COLO668 (cell line): ENCODE measurements around the gene IER5L.
A peak's percentile ranks its signal among the peaks of the same experiment; 100 is the strongest.

Source experiments
- DNase-seq: peaks from one replicate; lab custom pipeline; 2025; ENCODE audit not compliant: unreplicated experiment; lab: John Stamatoyannopoulos, UW

IER5L gene

GRCh38 chr9:129182122-129182521, 4.1 kb upstream of the IER5L start:
- no peak for DNase-seq

DNA sequence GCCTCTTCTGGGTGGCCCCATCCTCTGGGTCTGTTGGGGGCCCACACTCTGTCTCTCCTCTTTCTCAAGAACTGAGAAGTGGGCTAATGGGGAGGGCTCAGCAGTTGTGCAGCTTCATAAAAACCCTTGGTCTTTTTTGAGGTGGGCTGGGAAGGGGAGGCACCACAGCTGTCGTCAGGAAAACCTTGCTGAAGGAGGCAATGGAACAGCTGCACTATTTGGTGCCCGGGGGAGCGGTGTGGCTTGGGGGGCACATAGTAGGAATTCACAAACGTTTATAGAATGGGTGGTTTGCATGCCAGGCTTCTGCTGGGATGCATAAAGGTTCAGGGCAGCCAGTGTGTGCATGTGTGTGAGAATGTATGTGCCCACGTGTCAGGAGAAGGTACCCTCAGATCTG, 3.2 kb upstream of the IER5L start:
- DNase-seq: no peak

GRCh38 chr9:129178568-129179382, 714 bp upstream of the IER5L start:
- DNase-seq: peak; percentile 94

DNA sequence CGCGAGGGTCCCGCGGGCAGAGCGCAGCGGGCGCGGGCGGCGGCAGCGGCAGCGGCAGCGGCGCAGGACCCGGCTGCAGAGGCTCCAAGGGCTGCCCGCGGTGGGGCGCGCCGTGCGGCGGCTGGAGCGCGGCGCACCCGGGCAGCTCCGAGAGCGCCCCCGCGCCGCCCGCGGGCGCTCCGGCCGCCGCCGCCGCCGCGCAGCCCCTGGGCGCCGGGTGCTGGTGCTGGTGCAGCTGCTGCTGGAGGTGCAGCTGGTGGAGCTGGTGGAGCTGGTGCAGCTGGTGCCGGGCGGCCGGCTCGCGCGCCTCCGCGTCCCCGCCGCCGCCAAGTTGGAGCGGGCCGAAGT, 644 bp downstream of the IER5L start:
- DNase-seq: peak; percentile 87

- DNase-seq: peak; percentile 48
Measured at GRCh38 chr9:129176701-129177442, 1.2 kb downstream of the IER5L start.

- DNase-seq: peak; percentile 82
Measured at GRCh38 chr9:129175825-129176633, 2.0 kb downstream of the IER5L start.

DNA sequence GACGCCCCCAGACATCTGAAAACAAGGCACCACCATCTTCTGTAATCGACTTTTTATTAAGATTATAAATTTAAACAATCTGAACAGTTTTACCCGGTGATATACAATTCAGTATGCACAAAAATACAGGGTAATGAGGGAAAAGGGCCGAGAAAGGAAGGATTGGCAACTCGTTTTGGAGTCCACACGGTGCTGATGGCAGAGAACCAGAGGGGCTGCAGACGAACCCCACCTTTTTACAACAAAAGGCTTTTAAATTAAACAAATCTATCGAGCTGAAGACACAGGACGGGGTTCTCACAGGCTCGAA, 2.6 kb downstream of the IER5L start:
- no peak for DNase-seq

DNA sequence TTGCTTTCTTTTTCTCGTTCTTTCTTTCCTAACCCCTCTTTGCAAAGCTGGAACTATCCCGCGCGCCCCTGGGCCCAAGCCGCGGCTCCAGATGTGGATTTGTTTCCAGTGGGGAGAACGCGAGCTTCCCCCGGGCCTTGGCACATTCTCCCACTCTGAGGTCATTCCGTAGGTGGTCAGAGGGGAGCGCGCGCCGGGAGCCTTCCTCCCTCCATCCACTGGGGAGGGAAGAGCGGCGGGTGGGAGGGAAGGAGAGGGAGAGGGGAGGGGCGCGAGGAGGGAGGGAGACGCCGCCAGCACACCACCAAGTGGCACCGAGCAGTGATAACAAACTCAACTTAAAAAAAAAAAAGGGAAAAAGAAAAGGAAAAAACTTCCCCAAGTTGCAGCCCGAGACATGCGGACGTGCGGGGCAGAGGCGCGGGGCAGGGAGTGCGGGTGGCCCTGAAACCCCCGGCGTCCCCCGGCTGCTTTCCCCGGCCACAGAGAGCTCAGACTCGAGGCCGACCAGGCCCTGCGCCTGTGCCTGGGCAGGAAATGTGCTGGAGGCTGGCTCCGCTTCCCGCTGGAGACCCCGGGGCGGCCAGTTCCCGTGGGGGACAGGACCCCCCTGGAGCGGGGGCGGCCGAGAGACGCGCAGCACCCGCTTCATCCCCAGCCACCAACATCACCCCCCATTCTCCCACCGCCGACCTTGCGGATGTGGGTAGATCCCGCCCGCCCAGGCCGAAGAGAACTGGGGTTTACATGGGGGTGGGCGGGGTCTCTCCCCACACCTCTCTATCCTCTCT, 3.1 kb downstream of the IER5L start:
- peak; percentile 50 for DNase-seq

- DNase-seq: peak; percentile 80
Measured at GRCh38 chr9:129174102-129174723, 3.8 kb downstream of the IER5L start.

GRCh38 chr9:129173296-129174101, 4.6 kb downstream of the IER5L start:
- no peak for DNase-seq

GRCh38 chr9:129172816-129173215, 5.2 kb downstream of the IER5L start:
- DNase-seq: no peak

DNA sequence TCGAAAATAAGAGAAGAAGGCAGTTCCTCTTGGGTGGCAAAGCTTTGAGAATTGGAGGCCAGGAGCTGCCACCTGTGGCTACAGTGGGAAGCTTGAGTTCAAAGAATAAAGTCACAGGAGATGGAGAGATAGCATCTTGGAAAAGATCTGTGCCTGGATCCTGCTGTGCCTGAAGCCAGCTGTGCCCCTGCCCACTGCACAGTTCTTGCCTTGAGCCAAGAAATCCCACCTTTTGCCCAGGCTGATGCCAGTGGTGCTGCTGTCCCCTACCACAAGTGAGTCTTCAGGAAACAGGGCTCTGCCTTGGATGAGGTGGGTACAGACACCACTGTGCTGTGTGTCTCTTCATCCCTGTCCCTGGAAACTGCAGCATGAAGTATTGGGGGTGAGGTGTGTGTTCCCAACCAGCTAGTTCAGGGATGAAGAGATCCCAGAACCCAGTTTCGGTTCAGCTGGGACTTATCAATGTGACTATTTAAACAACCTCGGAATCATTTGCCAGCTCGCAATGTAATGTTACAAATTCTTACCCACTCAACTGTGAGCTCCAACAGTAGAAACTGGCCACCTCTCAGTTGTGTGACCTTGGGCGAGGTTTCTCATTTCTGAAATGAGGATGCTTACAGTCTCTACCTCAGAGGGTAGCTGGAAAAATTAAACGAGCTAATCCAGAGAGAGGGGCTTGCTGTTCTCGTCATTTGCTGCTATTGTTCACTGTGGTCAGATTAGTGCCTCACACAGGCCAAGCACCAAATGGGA, 5.9 kb downstream of the IER5L start:
- DNase-seq: no peak

DNA sequence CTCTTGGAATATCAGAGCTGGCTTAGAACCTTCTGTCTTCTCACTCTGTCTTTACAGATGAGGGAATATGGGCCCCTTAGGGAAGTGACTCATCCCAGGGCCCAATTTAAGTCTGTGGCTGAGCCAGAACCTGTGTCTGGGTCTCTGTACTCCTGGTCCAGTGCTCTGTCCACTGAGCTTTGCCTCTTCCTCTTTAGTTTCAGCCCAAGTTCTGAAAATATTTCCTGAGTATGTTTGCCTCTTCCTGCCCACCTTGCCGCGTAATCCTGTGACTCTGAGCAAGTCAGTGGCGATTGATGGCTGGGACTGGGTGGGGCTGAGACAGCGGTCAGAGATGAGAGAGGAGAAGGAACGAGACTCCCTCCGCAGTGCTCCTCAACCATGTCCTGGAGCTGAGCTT, 7.8 kb downstream of the IER5L start:
- no peak for DNase-seq

DNA sequence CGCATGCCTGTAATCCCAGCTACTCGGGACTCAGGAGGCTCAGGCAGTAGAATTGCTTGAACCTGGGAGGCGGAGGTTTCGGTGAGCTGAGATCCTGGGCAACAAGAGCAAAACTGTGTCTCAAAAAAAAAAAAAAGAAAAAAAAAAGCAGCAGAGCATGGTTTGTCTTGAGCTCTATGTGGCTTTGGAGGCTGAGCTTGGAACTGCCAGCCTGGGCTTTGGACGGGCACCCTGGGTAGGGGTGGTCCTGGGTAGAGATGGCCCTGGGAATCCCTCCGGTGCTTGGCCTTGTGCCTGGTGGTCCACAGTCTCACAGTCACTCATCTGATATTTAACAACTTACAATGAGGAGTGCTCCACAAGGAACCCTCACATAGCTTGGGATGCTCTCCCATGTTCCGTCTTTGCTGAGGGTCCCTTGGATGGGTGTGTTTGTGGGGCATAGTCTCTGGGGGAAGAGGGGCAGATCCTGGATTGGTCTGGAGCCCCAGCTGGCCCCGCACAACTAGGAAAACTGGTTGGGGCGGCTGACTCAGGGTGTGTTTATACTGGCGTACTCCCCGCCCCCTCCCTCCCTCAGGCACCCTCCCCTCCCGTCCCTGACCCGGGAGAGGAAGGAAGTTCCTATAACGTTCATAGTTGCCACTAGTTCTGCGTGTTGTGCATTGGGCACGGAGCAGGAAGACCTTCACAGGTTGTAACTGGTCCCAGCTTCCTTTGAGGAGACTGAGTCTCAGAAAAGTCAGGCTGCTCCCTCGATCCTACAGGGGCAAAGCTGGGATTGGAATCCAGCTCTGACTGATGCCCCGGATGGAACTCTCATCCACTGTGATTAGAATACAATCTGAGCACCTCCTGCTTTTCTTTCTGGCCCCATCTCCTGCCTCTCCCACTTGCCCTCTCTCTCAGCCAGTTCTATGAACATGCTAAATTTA, 11.2 kb downstream of the IER5L start:
- peak; percentile 79 for DNase-seq

DNA sequence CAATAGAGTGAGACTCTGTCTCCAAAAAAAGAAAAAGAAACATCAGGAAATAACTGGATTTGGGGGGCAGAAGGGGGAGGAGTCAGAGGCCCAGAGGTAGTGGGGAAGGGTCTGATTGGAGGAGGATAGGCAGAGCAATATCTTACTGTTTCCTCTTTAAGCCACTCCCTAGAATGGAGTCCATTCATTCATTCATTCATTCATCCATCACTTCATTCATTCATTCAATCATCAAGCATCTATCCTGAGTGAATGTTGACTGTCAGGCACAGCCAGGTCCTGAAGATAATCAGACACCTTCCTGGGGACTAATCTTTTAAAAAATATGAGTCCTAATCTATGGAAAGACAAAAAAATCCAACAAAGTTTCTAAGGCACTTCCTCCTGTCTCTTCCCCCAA, 12.9 kb downstream of the IER5L start:
- DNase-seq: no peak

DNA sequence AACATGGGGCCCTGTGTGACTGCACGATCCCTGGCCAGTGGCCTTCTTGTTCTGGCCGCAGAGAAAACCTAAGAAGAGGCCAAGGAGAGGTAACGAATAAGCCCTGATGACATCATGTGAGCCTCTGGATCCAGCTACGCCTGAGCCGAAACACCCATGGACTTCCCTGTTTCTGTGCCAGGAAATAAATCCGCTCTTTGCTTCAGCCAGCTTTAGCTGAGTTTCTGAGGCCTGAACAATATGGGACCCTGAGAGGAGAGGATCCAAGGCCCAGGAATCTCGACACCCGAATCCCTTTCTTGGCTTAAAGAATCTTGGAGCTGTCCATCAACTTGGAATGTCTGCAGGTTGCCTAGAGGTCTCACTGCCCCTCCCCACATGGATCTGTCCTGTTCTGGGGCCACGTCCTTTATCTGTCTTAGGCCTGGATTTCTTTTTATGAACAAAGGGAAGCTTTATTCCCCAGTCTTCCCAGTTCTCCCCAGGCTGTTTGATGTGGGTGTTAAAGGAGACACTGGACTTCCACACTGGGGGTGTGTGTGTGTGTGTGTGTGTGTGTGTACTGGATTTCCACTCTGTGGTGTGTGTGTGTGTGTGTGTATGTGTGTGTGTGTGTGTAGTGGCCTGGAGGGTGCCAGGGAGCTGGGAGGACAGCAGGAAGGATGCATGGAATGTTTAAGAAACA, 13.7 kb downstream of the IER5L start:
- no peak for DNase-seq

DNA sequence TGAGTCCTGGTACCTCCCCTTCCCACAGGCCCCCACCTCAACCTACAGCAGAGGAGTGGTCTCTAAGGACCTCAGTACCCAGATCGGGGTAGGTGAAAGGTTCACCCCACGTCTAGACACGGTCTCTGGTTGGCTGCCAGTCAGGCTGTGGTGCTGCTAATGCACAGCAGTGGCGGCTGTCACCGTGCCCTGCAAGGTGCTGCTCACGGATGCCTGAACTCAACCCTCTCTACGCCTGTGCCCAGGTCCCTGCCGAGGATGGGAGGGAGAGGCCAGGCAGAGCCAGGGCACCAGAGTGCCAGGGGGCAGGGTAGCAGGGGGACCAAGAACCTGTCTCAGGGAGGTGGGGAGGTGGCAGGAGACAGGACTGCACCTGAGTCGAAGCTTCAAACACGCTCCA, 14.3 kb downstream of the IER5L start:
- no peak for DNase-seq
